NT2/D1 (cell line): ENCODE results near the gene MYBPHL.

Source experiments
- YY1 ChIP-seq: IDR thresholded peaks from 2 replicates; pipeline ENCODE4 v1.6.1; 2011; ENCODE audit not compliant: insufficient read length, insufficient read depth
- ZNF274 ChIP-seq: IDR thresholded peaks from 2 replicates; pipeline ENCODE4 v1.6.1; 2011; ENCODE audit warnings: mild to moderate bottlenecking, low read depth, low read length

DNA sequence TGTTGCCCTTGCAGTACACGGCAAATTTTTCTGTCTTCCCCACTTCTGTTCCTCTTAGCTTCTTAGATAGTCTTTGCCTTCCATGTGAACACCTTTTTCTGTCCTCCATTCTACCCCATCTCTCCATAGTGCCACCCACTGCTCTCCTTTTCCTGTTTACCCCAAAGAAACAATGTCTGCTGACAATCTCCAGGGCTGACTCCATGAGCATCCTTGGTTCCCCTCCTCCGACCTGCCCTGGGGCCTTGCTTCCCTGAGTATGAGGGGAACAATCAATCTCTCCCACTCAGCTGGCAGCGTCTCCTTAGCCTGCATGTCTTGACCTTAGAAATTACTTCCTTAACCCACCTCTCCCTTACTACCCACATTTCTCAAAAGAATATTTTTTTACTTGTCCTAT, 12.3 kb upstream of the MYBPHL start:
- no peak for TF ChIP-seq YY1
- no peak for TF ChIP-seq ZNF274
